Measurements from ENCODE around the gene ALPL.

The ALPL gene

DNA sequence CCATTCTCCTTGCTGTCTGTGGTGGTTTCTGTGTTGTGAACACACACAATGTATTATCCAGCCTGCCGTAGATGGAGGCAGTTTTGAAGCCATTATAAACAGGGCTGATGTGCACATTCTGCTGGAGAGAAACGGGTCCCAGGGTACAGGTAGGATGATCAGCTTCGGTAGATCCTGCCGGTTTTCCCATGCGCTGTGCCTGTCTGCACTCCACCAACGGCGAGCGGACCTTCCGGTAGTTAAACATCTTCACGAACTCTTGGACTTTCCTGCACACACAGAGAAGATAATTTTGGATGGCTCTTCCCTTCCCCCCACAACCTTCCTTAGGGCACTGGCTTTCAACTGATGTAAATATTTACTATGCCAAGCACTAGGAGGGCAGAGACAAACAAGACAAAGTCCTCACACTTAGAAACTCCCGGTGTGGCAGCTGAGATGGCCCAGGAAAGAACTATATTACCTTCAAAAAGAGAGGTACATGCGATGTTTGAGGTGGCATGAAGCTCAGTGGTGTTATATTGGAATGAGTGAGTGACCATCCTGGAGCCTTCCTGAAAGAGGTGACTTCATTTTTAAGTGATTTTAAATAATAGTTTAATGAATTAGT is 41.7 kb downstream of the ALPL start:
- TF ChIP-seq SIN3A (IDR thresholded peaks at IDR 0.05; ENCODE audit: borderline replicate concordance, insufficient read depth, low read length) = no peak
- TF ChIP-seq TAF1 (IDR thresholded peaks at IDR 0.05; ENCODE audit: borderline replicate concordance, insufficient read depth, low read length) = no peak
- TF ChIP-seq POLR2AphosphoS5 (IDR thresholded peaks at IDR 0.05; ENCODE audit: low read depth, low read length) = no peak
- TF ChIP-seq FOXP2 (optimal IDR thresholded peaks at IDR 0.05; ENCODE audit: borderline replicate concordance, extremely low read depth, extremely low read length, insufficient read depth) = no peak
- TF ChIP-seq, protein P1, sequence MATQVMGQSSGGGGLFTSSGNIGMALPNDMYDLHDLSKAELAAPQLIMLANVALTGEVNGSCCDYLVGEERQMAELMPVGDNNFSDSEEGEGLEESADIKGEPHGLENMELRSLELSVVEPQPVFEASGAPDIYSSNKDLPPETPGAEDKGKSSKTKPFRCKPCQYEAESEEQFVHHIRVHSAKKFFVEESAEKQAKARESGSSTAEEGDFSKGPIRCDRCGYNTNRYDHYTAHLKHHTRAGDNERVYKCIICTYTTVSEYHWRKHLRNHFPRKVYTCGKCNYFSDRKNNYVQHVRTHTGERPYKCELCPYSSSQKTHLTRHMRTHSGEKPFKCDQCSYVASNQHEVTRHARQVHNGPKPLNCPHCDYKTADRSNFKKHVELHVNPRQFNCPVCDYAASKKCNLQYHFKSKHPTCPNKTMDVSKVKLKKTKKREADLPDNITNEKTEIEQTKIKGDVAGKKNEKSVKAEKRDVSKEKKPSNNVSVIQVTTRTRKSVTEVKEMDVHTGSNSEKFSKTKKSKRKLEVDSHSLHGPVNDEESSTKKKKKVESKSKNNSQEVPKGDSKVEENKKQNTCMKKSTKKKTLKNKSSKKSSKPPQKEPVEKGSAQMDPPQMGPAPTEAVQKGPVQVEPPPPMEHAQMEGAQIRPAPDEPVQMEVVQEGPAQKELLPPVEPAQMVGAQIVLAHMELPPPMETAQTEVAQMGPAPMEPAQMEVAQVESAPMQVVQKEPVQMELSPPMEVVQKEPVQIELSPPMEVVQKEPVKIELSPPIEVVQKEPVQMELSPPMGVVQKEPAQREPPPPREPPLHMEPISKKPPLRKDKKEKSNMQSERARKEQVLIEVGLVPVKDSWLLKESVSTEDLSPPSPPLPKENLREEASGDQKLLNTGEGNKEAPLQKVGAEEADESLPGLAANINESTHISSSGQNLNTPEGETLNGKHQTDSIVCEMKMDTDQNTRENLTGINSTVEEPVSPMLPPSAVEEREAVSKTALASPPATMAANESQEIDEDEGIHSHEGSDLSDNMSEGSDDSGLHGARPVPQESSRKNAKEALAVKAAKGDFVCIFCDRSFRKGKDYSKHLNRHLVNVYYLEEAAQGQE (IDR thresholded peaks at IDR 0.05; ENCODE audit: insufficient read depth in 1 of 2, low read depth in 2 of 2, low read length in 2 of 2) = no peak

DNA sequence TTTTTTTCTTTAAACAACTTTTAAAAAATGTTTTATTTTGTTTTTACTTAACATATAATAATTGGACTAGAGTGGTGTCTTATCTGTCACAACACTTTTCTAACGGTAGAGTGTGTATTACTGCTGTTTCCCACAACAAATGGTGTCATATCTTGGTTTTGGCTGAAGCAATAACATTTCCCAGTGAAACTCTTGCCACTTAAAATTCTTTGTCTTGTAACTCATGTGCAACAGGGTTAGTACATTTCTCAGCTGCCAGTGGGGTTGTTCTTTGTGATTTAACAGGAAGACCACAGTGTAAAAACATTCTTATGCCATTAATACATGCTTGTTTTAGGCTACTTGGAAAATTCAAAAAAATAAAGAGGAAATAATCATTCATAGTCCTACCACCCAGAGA is 43.5 kb downstream of the ALPL start:
- TF ChIP-seq, protein P1 (IDR thresholded peaks at IDR 0.05; ENCODE audit: insufficient read depth in 1 of 2, low read depth in 2 of 2, low read length in 2 of 2) = no peak
- TF ChIP-seq TAF1 (IDR thresholded peaks at IDR 0.05; ENCODE audit: borderline replicate concordance, insufficient read depth, low read length) (no peak), FOXP2 (optimal IDR thresholded peaks at IDR 0.05; ENCODE audit: borderline replicate concordance, extremely low read depth, extremely low read length, insufficient read depth) (no peak), POLR2AphosphoS5 (IDR thresholded peaks at IDR 0.05; ENCODE audit: low read depth, low read length) (no peak), SIN3A (IDR thresholded peaks at IDR 0.05; ENCODE audit: borderline replicate concordance, insufficient read depth, low read length) (no peak)

DNA sequence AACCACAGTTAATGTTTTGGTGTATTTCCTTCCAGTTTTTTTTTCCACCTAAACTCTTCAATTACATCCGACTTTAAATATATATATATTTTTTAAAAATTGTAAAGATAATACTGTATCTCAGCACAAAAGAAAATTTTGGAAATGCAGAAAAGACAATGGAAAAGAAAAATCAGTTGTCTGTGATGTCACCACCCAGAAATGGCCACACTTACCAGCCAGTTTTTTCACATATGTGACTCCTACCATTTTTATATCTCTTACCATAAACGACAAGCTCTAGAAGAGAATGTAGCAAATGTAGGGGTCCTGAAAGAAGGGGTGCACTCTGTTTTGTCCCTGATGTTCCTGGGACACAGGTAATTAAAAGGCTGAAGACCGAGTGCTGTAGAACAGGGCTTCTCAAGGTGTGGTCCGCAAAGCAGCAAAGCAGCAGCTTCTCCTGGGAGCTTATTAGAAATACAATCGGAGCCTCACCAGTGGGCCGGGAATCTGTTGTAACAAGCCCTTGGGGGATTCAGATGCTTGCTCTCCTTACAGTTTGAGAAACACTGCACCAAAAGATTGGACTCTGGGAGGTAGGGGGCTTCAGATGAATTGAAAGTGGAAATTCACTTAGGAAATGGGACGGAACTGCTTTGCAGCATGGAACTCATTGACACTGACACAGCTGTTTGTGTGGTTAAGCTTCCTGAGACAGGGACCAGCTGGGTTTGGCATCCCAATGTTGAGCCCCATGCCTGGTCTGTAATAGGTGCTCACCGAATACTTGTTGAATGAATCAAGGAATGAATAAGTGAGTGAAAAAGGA is 44.1 kb downstream of the ALPL start:
- TF ChIP-seq POLR2AphosphoS5 (IDR thresholded peaks at IDR 0.05; ENCODE audit: low read depth, low read length) (no peak), TAF1 (IDR thresholded peaks at IDR 0.05; ENCODE audit: borderline replicate concordance, insufficient read depth, low read length) (no peak), FOXP2 (optimal IDR thresholded peaks at IDR 0.05; ENCODE audit: borderline replicate concordance, extremely low read depth, extremely low read length, insufficient read depth) (no peak), SIN3A (IDR thresholded peaks at IDR 0.05; ENCODE audit: borderline replicate concordance, insufficient read depth, low read length) (no peak)
- TF ChIP-seq, protein P1 (IDR thresholded peaks at IDR 0.05; ENCODE audit: insufficient read depth in 1 of 2, low read depth in 2 of 2, low read length in 2 of 2) = no peak

DNA sequence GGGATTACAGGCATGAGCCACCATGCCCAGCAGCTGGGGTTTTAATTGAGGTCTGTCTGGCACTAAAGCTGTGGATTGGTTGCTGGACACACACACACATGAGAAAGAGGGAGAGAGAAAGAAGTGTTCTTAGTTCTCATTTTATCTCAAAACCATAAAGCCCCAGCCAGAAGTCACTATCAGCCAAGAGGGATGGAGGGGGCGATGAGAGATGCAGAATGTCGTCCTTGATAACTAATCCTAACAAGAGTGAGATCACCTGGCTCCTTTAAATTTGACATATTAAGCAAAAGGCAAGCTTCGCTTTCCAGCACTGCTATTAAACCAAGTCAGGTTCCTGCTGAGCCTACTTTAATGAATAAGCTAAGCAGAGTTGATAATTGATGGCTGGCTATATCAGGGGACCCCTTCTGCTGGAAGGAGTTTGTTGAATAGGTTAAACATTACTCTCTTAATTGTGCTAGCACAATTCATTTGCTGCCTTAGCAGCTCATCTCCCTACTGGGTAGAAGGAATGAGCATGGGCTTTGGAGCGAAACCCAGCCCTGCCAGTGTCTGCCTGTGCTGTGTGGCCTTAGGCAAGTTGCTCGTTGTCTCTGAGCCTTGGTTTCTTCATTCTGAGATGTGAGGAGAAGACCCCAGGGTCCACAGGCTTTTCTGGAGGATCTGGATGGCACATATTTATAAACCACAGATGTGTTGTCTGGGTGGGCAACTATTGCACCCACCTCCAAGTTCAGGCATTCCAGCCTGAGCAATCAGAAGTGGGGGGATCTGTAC is 50.8 kb downstream of the ALPL start:
- TF ChIP-seq FOXP2 (optimal IDR thresholded peaks at IDR 0.05; ENCODE audit: borderline replicate concordance, extremely low read depth, extremely low read length, insufficient read depth) (no peak), TAF1 (IDR thresholded peaks at IDR 0.05; ENCODE audit: borderline replicate concordance, insufficient read depth, low read length) (no peak), SIN3A (IDR thresholded peaks at IDR 0.05; ENCODE audit: borderline replicate concordance, insufficient read depth, low read length) (no peak), POLR2AphosphoS5 (IDR thresholded peaks at IDR 0.05; ENCODE audit: low read depth, low read length) (no peak)
- TF ChIP-seq, protein P1 (IDR thresholded peaks at IDR 0.05; ENCODE audit: insufficient read depth in 1 of 2, low read depth in 2 of 2, low read length in 2 of 2) = no peak
